Measurements from ENCODE around the gene TRMT10B. TPM values are rescaled to one million over a fixed set of nuclear protein-coding genes. Genes with fewer than 3 reads are reported as not detected.
"Not testable (repeated sequence)": the region's sequence is repeated elsewhere in the genome, so short reads cannot be mapped to it uniquely, and the experiment has no call there.

Gene TRMT10B
- total and polyA plus RNA-seq, 2 of the 13 experiments (the other 11 are each of a cell fraction or from before 2014, with no cell fraction given): 3.1 to 3.9 TPM

GRCh38 chr9:37806271-37806670 is 52.7 kb downstream of the TRMT10B start (continued):
- TF ChIP-seq, protein P1, sequence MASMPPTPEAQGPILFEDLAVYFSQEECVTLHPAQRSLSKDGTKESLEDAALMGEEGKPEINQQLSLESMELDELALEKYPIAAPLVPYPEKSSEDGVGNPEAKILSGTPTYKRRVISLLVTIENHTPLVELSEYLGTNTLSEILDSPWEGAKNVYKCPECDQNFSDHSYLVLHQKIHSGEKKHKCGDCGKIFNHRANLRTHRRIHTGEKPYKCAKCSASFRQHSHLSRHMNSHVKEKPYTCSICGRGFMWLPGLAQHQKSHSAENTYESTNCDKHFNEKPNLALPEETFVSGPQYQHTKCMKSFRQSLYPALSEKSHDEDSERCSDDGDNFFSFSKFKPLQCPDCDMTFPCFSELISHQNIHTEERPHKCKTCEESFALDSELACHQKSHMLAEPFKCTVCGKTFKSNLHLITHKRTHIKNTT (CRISPR knock-in tag; IDR thresholded peaks at IDR 0.05): no peak
- no peak for TF ChIP-seq SIX4 (CRISPR knock-in tag; IDR thresholded peaks at IDR 0.05)
- TF ChIP-seq, protein P2, sequence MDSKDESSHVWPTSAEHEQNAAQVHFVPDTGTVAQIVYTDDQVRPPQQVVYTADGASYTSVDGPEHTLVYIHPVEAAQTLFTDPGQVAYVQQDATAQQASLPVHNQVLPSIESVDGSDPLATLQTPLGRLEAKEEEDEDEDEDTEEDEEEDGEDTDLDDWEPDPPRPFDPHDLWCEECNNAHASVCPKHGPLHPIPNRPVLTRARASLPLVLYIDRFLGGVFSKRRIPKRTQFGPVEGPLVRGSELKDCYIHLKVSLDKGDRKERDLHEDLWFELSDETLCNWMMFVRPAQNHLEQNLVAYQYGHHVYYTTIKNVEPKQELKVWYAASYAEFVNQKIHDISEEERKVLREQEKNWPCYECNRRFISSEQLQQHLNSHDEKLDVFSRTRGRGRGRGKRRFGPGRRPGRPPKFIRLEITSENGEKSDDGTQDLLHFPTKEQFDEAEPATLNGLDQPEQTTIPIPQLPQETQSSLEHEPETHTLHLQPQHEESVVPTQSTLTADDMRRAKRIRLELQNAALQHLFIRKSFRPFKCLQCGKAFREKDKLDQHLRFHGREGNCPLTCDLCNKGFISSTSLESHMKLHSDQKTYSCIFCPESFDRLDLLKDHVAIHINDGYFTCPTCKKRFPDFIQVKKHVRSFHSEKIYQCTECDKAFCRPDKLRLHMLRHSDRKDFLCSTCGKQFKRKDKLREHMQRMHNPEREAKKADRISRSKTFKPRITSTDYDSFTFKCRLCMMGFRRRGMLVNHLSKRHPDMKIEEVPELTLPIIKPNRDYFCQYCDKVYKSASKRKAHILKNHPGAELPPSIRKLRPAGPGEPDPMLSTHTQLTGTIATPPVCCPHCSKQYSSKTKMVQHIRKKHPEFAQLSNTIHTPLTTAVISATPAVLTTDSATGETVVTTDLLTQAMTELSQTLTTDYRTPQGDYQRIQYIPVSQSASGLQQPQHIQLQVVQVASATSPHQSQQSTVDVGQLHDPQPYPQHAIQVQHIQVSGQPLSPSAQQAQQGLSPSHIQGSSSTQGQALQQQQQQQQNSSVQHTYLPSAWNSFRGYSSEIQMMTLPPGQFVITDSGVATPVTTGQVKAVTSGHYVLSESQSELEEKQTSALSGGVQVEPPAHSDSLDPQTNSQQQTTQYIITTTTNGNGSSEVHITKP (CRISPR knock-in tag; IDR thresholded peaks at IDR 0.05; ENCODE audit: low read depth): no peak
- TF ChIP-seq ZFYVE20 (CRISPR knock-in tag; IDR thresholded peaks at IDR 0.05; ENCODE audit: borderline replicate concordance, low read depth): no peak
- TF ChIP-seq AGO2 (optimal IDR thresholded peaks at IDR 0.05; ENCODE audit: low read depth, low read length): no peak
- TF ChIP-seq ZNF274 (CRISPR knock-in tag; IDR thresholded peaks at IDR 0.05): no peak
- TF ChIP-seq LCORL (IDR thresholded peaks at IDR 0.05): no peak
- TF ChIP-seq LCORL (CRISPR knock-in tag; IDR thresholded peaks at IDR 0.05): no peak

GRCh38 chr9:37809676-37810075 is 56.1 kb downstream of the TRMT10B start:
- H3K4me2 ChIP-seq (ENCODE audit: low read depth, low read length); H3K36me3 ChIP-seq (replicated peaks in 1 of 2; ENCODE audit: control insufficient read depth in 1 of 2, insufficient read depth in 2 of 2, low read length in 2 of 2); POLR2A ChIA-PET; FAIRE-seq; H3K27me3 ChIP-seq (ENCODE audit: control insufficient read depth in 1 of 2, insufficient read depth in 2 of 2, low read length in 2 of 2); H3K9ac ChIP-seq (ENCODE audit: insufficient read depth, low read depth, low read length); H4K20me1 ChIP-seq (ENCODE audit: insufficient read depth, low read length); H3K27ac ChIP-seq (ENCODE audit: extremely low read length, insufficient read depth, low read length); H3K4me3 ChIP-seq (replicated peaks in 1 of 3; ENCODE audit: insufficient read depth in 1 of 3, low read depth in 2 of 3, low read length in 3 of 3); H3K79me2 ChIP-seq (ENCODE audit: insufficient read depth, low read length); H2AFZ ChIP-seq (ENCODE audit: low read length); ATAC-seq; intact Hi-C loops (cut with micrococcal nuclease; ENCODE audit: unreplicated experiment); BruUV-seq (replicated peaks); in situ Hi-C loops (cut with HindIII; ENCODE audit: extremely low pct_ligation_motif_present, low pct_unique_long_range_greater_than_20kb); H3K9me3 ChIP-seq (ENCODE audit: low read length); H3K4me1 ChIP-seq (ENCODE audit: insufficient read depth, low read length); DNase-seq (ENCODE audit: low spot score); CTCF ChIA-PET (ENCODE audit: low intra/inter-chr PET ratio, low total read pairs): not testable (repeated sequence)
- 98% methylated on average over 15 of the region's 15 CpGs for WGBS (ENCODE audit: low lambda C conversion rate)
